Chondrocyte (in vitro differentiated cells): ENCODE results near the gene ORMDL3. TPM values are rescaled to one million over a fixed set of nuclear protein-coding genes. Genes with fewer than 3 reads are reported as not detected.
A peak's percentile ranks its signal among the peaks of the same experiment; 100 is the strongest.

Experiments
- DNase-seq: peaks from one replicate; pipeline ENCODE4 v3.0.0; 2021; ENCODE audit warnings: mixed read lengths, low spot score
- H3K27ac Mint-ChIP-seq: one replicate; pipeline ENCODE4 v1.8.0; 2021; ENCODE audit warnings: mild to moderate bottlenecking, moderate library complexity, mixed read lengths; ENCODE audit not compliant: unreplicated experiment
- H3K27me3 Mint-ChIP-seq: 2 replicates; pipeline ENCODE4 v1.8.0; 2021; ENCODE audit warnings: low read depth, mixed read lengths
- H3K36me3 Mint-ChIP-seq: 2 replicates; pipeline ENCODE4 v1.8.0; 2021; ENCODE audit warnings: low read depth, mixed read lengths
- H3K4me1 Mint-ChIP-seq: 2 replicates; pipeline ENCODE4 v1.8.0; 2021; ENCODE audit warnings: low read depth, mild to moderate bottlenecking, mixed read lengths
- H3K4me3 Mint-ChIP-seq: one replicate; pipeline ENCODE4 v1.8.0; 2021; ENCODE audit warnings: mild to moderate bottlenecking, moderate library complexity, mixed read lengths; ENCODE audit not compliant: unreplicated experiment
- H3K9me3 Mint-ChIP-seq: 2 replicates; pipeline ENCODE4 v1.8.0; 2021; ENCODE audit warnings: low read depth, mixed read lengths
- total RNA-seq: library from RNA; stranded (reverse); gene quantifications from 3 replicates; pipeline ENCODE4 v1.2.1, GENCODE V29; 2021
- TF ChIP-seq, protein P1 (sequence below): fragments of 200-600 bp; sonication (generic); IDR thresholded peaks from 2 replicates; pipeline ENCODE4 v1.5.0; 2021; ENCODE audit warnings: antibody characterized with exemption, mild to moderate bottlenecking, moderate library complexity

The ORMDL3 gene
- total RNA-seq, 1 donor from 2014 or later: 59.9 TPM

DNA sequence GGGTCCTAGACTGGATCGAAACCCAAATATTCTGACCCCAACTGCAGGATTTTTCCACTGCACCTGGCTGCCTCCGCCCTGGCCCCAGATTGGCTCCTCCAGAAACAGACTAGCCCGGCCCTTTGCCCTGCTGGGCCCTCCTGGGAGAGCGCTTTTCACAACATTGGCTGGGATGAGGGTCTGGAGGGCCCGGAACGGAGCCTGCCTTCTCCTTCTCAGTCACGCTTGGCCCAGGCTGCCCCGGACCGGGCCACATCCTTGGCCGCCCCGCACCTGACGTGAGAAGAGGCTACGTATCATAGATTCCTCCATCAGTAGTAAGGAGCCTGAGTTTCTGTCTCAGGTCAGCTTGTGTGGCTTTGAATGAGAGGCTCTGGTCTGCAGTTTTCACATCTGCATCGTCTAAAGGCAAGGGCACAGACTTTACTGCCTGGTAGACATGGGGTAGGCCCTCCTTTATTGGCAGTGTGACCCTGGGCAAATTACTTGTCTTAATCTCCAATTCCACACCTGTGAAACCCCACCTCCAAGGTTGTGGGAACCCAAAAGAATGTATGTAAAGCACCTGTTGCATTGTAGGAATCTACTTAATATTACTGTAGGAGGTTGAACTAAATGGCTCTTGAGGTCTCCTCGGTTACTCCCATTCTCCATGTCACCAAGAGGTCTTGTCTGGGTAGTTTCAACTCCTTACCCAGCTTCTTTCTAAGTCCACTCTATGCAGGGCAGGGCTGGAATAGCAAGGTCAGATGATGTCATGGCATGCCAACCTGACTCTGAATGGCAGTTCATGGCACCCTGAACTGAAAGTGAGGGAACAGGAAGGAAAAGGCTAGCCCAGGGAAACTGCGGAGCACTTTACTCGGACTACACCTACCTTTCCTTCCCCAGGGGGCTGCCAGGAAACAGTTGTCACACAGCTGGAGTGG, 792 bp upstream of the ORMDL3 start:
- DNase-seq: no peak
- peak overlapping the region; percentile 99 for H3K27ac Mint-ChIP-seq
- peak overlapping the region; percentile 72 for H3K4me3 Mint-ChIP-seq

DNA sequence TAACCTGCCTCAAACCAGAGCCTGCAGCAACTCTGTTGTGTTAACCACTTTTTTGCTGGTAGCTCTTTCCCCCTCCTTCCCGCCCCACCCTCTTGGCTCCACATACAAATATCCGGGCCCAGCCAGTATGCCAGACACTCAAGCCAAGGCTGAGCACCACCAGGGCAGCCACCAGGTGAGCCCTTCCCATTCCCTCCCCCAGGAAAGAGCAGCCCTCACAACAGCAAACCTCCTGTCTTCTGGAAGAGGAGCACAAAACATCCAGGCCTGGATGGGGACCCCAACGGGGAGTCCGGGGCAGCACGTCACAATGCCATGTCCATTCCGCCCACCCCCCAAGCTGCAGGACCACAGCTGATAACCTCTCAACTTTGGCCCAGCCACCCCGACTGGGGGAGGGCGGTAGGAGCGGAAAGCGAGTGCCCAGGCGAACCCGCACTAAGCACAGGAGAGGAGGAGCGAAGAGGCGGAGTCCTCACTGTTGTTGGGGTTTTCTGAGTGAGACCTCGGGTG, 757 bp downstream of the ORMDL3 start:
- Mint-ChIP-seq H3K4me3 (peak overlapping the region; percentile 72), H3K9me3 (no peaks in the 10 kb centered on the region), H3K4me1 (peaks cover 55% of the 10 kb centered on the region), H3K36me3 (peaks cover 10% of the 10 kb centered on the region), H3K27ac (peak overlapping the region; percentile 99), H3K27me3 (no peaks in the 10 kb centered on the region)
- DNase-seq: no peak
- TF ChIP-seq, protein P1, sequence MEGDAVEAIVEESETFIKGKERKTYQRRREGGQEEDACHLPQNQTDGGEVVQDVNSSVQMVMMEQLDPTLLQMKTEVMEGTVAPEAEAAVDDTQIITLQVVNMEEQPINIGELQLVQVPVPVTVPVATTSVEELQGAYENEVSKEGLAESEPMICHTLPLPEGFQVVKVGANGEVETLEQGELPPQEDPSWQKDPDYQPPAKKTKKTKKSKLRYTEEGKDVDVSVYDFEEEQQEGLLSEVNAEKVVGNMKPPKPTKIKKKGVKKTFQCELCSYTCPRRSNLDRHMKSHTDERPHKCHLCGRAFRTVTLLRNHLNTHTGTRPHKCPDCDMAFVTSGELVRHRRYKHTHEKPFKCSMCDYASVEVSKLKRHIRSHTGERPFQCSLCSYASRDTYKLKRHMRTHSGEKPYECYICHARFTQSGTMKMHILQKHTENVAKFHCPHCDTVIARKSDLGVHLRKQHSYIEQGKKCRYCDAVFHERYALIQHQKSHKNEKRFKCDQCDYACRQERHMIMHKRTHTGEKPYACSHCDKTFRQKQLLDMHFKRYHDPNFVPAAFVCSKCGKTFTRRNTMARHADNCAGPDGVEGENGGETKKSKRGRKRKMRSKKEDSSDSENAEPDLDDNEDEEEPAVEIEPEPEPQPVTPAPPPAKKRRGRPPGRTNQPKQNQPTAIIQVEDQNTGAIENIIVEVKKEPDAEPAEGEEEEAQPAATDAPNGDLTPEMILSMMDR: no peak

More for the DNA sequence above, 792 bp upstream of the ORMDL3 start:
- Mint-ChIP-seq H3K36me3 (peaks cover 2% of the 10 kb centered on the region), H3K27me3 (no peaks in the 10 kb centered on the region), H3K9me3 (no peaks in the 10 kb centered on the region), H3K4me1 (peaks cover 55% of the 10 kb centered on the region)
- TF ChIP-seq, protein P1: no peak

DNA sequence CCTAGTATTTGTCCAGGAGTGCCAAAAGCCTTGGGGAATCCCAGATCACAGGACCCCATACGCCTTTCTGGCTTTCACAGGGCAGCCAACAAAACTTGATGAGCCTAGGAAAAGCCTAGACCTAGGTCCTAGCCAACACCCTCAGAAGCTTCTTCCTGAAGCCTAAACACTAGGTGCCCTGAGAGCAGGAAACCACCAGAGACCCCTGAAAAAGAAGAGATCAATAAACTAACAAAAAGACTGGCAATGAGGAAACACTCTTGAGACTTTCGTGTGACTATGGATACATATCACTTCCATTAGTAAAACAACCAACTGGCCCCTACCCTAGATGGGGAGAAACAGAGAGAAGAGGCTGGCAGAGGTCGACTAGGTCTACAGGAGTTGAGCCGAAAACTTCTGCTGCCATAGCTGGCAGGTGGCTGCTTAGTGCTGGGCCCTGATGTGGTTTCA, 1.2 kb downstream of the ORMDL3 start:
- no peak for DNase-seq
- Mint-ChIP-seq H3K27me3 (no peaks in the 10 kb centered on the region), H3K9me3 (no peaks in the 10 kb centered on the region), H3K4me3 (peak overlapping the region; percentile 72), H3K4me1 (peaks cover 55% of the 10 kb centered on the region), H3K27ac (peak overlapping the region; percentile 99), H3K36me3 (peaks cover 12% of the 10 kb centered on the region)
- TF ChIP-seq, protein P1: no peak

- Mint-ChIP-seq H3K9me3 (no peaks in the 10 kb centered on the region), H3K36me3 (peaks cover 12% of the 10 kb centered on the region), H3K27me3 (no peaks in the 10 kb centered on the region), H3K4me1 (peaks cover 55% of the 10 kb centered on the region), H3K27ac (peak overlapping the region; percentile 99), H3K4me3 (peak overlapping the region; percentile 72)
- TF ChIP-seq, protein P1: no peak
- no peak for DNase-seq
These were observed 1.9 kb downstream of the ORMDL3 start for GRCh38 chr17:39925282-39926134.

DNA sequence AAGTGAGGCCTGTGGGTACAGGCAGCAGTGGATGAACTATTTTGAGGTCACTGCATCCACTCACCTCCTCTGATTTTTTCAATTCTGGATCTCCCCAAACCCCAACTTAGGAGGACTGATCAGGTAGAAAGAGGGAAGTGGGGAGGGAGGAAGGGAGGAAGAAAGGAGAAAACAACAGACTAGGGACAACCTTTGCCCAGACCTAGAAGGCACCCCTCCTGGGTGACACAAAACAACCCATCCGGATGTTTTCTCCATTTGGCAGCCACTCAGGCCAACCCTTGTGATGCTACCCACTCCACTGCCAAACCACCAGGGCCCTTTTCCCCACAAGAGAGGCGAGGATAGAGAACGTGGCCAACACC, 2.7 kb downstream of the ORMDL3 start:
- Mint-ChIP-seq H3K4me3 (no peak overlapping the region), H3K27ac (peak overlapping the region; percentile 49), H3K9me3 (no peaks in the 10 kb centered on the region), H3K4me1 (peaks cover 51% of the 10 kb centered on the region), H3K36me3 (peaks cover 17% of the 10 kb centered on the region), H3K27me3 (no peaks in the 10 kb centered on the region)
- TF ChIP-seq, protein P1: no peak
- no peak for DNase-seq
